GM19099 (cell line): Measurements from ENCODE around the gene ARGFX.

Source experiments
- POLR2A ChIP-seq: IDR thresholded peaks from 3 replicates; pipeline ENCODE4 v1.6.1; 2011; ENCODE audit warnings: low read depth; ENCODE audit not compliant: insufficient read length; ENCODE audit errors: extremely low read depth

Gene ARGFX

DNA sequence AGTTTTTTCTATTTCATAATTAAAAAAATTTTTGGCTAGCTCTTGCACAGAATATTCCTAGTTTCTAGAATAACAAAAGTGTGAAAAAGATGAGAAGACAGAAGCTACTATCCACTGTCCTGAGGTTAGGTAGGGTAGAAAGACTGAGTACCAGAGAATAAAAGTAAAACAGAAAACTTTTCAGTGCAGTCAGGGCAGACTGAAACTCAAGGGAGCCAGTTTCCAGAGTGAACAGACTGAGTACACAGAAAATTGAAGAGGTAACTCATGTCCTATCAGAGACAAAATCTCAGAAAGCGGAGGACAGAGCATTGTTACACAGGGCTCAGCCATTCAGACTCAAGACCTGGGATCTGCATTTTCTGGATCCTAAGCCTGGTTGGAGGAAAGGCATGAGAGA lies 16.7 kb downstream of the ARGFX start:
- TF ChIP-seq POLR2A = no peak

DNA sequence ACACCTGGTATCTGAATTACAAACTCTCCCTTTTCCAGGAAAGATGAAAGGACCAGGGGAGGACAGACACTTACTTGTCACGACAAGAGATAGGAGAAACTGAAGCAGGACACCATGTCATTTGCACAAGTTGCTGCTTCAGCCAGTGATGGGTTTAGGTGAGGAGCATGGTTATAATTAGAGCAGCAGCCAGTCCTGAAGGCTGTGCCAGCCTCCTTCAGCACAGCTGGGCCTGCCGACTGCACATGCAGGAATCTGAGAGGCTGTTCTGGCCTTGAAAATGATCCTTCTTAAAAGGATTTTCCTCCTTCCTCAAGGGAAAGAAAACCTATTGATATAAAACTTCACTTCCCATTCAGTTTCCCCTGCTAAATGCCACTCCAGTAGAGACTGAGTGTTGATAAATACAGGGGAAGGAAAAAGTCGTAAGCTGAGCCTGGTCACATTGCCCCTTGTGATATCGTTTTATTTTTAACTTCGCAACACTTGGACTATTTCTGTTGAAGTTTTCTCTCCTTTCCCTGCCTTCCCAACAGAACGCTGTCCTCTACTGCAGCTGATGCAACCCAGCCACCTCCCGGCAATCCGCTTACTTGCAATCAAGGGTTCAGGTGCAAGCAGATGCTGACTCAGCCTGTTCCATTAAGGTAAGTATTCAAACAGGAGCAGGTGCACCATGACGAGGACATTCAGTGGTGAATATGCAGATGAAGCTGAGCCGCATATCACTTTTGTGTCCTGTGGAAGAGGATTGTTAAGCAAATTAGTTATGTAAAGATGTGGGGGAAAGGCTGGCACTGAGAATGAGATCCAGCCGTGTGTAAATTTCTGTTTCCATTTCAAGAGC lies 25.3 kb downstream of the ARGFX start, which contains the start of gene FBXO40:
Gene FBXO40 (plus strand): TSS at position 524 of the 847 bp plus-strand sequence. CDS start 27,197 bp downstream, outside the sequence.
- no peak for TF ChIP-seq POLR2A

DNA sequence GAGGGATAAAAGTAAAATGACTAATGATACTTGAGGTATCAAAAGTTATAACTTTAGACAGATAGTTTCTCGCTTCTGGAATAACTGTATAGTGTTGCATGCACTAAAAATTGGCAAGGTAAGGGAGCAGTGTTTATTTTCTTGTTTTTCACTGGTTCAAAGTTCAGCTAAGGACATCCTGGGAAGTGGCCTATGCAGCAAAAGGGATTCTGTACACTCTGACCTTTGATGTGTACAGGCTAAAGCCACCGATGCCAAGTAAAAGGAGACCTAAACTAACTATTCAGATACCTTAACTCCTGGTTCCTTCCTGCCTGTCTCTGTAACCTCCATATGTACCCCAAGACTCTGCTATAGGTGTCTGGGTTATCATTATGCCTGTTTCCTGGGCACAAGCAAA lies 27.1 kb downstream of the ARGFX start:
- no peak for TF ChIP-seq POLR2A

DNA sequence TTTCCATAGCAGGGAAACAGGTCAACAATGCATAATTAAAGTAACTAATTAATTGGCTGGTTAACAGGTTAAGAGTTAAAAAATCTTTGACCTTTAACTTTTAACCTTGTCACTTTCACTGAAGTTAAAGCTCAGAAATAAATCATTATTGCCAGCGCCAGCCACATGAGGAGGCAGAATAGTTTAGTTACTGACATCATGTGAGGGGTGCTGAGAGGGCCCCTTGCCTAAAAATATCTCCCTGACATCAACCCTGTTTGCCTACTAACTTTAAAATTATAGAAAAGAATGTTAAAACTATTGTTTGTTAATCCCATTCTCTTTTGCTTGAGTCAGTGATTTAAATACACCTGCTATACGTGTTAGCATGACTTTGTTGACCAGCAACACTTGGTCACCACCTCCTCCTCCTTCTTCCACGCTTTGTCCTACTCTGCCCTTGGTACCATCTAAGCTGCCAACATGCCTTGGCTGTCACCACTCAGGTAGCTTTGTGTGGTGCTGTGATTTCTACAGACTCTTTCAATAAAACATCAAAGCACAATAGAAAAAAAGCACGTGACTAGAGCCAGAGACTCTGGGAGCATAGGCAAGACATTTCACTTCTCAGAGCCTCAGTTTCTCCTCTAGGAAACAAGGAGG lies 28.1 kb downstream of the ARGFX start:
- TF ChIP-seq POLR2A = no peak

DNA sequence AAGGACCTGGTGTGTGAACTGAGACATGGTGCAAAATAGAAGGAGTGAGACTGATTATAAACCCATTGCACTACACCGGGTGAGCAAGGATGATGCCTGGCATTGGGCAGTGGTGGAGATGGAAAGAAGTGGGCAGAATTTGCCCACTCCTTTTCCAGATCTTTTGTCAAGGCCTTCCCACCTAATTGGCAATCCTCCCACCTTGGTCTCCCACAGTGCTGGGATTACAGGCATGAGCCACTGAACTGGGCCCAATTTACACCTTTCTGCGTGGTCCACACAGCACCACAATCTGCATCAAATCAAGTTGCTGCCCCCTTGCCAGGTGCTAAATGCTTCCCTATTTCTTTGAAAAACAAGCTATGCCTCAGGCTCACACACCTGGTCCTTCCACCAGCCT lies 30.8 kb downstream of the ARGFX start:
- TF ChIP-seq POLR2A = no peak

DNA sequence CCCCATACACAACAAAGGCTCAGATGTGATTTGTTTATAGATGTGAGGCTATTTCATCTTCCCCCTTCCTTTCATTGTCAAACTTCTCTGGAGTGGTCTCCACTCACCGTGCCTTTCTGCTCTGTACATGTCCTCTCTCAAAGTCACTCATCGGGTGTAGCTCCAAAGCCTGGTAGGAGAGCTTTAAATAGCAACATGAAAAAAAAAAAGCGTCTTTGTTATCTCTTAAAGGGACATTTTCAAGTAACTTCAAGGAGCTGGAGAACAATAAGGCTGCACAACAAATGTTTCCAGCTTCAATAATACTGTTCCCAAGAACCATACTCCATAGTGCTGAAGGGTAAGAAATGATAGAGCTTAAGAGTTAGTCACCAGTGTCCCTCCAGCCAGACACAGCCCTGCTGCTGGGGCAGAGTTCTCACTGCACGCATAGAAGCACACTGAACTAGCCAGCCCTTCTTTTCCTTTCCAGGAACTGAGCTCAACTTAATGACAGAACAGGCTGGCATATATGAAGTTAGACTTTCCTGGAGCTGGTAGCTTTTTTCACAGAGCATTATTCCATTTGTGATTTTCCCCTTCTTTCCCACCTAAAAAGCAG lies 33.6 kb downstream of the ARGFX start:
- TF ChIP-seq POLR2A = no peak

DNA sequence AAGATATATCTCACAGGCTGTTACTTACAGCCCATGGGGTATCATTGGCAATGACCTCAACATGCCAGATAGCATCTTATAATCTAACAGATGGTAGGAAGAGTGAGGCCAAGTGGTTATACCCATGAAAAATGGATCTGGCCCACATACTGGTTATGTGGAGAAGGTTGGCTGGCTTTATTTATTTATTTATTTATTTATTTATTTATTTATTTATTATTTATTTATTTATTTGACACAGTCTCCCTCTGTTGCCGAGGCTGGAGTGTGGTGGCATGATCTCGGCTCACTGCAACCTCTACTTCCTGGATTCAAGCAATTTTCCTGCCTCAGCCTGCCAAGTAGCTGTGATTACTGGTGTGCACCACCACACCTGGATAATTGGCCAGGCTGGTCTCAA lies 37.0 kb downstream of the ARGFX start:
- TF ChIP-seq POLR2A = no peak

DNA sequence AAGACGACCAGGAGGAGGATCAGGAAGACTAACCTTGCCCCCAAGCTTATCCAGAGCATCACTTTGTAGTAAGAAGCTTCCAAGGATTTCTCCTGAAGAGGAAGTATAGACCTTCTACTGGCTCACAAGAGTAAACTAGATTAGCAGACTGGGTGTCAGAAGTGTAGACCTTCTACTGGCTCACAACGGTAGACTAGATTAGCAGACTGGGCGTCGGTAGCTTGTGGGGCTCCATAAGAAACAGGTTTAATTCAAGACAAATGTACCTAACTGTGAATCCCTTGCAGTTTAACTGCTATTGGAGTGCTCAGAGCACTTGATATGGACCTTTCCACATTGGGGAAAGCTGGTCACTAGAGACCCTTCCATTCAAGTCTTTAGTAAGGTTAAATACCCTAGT lies 38.4 kb downstream of the ARGFX start:
- TF ChIP-seq POLR2A = no peak
